AG09319 (cell line): ENCODE data around the gene LINGO3.

Experiments
- DNase-seq: peaks from one replicate; pipeline ENCODE4 v3.0.0-alpha.2; 2010; ENCODE audit warnings: low read depth; ENCODE audit errors: extremely low read depth
- CTCF ChIP-seq: IDR thresholded peaks from 2 replicates; pipeline ENCODE4 v1.5.1; 2011; ENCODE audit warnings: low read depth, mild to moderate bottlenecking, inconsistent platforms, low read length, moderate library complexity

Gene LINGO3

GRCh38 chr19:2334986-2335846 lies 27.3 kb upstream of the LINGO3 start:
- TF ChIP-seq CTCF, result no peak
- DNase-seq, result no peak

GRCh38 chr19:2334426-2334825 lies 26.5 kb upstream of the LINGO3 start:
- TF ChIP-seq CTCF, result no peak
- DNase-seq, result no peak

- TF ChIP-seq CTCF, result no peak
- DNase-seq, result no peak
These were observed 25.9 kb upstream of the LINGO3 start for GRCh38 chr19:2333807-2334211.

- no peak for DNase-seq
- no peak for TF ChIP-seq CTCF
These were observed 25.3 kb upstream of the LINGO3 start for GRCh38 chr19:2333027-2333806.

GRCh38 chr19:2332341-2333026 lies 24.5 kb upstream of the LINGO3 start:
- no peak for DNase-seq
- TF ChIP-seq CTCF, result no peak

GRCh38 chr19:2331601-2332246 lies 23.8 kb upstream of the LINGO3 start:
- TF ChIP-seq CTCF, result no peak
- no peak for DNase-seq
